GM18951 (cell line): ENCODE data around the gene SAMM50.

Experiments
- POLR2A ChIP-seq: IDR thresholded peaks from 4 replicates; pipeline ENCODE4 v1.6.1; 2011; ENCODE audit warnings: mild to moderate bottlenecking; ENCODE audit not compliant: insufficient read length, insufficient read depth; ENCODE audit errors: extremely low read depth
- in situ Hi-C: fragments of 300-500 bp; cut with MboI; formaldehyde crosslinking; loops from one replicate; pipeline ENCODE4 v1.12.0; 2022; ENCODE audit warnings: low sequenced_read_pairs, mixed read lengths, inconsistent platforms; ENCODE audit not compliant: unreplicated experiment

SAMM50 gene

GRCh38 chr22:43955040-43955882 is at the start of gene SAMM50:
TSS of gene SAMM50 (plus strand) at chr22:43955442. CDS start at chr22:43955578, 136 bp downstream.
- TF ChIP-seq POLR2A = peak; percentile 95
- in situ Hi-C loops = no loop called here

DNA sequence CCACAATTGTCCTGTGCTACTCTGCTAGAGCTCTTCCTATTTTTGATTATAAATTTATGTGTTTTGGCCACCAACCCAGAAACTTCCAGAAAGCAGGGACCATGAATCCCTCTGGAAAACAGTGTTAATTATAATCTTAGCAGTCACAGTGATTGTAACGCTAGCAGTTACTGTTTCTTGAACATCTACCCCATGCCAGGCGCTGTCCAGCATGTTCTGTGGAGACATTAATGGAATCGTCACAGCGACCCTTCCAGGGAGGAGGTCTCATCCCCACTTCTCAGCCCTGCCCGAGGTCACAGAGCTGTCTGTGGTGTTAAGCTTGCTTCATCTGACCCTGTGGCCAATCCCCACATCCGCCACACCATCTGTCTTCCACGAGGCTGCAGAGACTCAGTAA is 49.6 kb upstream of the SAMM50 start:
- in situ Hi-C loops = no loop called here
- TF ChIP-seq POLR2A = no peak

DNA sequence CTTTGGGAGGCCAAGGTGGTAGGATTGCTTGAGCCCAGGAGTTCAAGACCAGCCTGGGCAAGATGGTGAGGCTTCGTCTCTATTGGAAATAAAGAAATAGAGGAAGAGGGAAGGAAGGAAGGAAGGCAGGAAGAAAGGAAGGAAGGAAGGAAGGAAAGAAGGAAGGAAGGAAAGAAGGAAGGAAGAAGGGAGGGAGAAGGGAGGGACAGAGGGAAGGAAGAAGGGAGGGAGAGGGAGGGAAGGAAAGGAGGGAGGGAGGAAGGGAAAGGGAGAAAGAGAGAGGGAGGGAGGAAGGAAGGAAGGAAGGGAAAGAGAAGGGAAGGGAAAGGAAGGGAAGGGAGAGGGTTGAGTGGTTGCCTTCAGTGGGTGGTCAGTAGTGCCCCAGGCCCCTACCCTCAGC is 45.5 kb upstream of the SAMM50 start:
- in situ Hi-C loops = no loop called here
- TF ChIP-seq POLR2A = no peak

DNA sequence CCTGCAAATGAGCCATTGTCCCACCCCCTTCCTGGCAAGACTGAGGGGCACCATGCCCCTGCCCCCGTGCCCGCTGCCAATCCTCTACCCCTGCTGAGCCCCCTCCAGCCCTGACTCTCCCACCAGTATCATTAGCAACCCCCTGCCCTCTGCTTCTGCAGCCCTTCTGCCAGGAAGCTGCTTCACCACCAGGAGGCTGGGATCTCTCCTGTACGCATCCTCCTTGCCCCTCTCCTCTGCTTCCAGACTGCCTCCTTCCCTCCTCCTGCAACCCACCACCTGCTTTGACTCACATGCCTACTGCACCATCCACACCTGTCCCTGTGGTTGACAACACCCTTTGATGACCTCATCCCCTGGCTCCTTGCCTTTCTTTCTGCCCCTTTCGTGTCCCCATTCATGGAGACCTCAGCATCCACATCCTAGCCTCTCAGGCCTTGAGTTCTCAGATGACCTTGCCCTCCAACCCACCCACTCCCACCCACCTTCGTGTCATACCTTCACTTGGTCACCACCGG is 45.0 kb upstream of the SAMM50 start:
- in situ Hi-C loops = no loop called here
- no peak for TF ChIP-seq POLR2A

GRCh38 chr22:43911351-43911750 is 43.9 kb upstream of the SAMM50 start:
- in situ Hi-C loops = no loop called here

GRCh38 chr22:43917521-43917920 is 37.7 kb upstream of the SAMM50 start:
- no peak for TF ChIP-seq POLR2A
- in situ Hi-C loops = no loop called here

More at GRCh38 chr22:43911351-43911750, 43.9 kb upstream of the SAMM50 start:
- TF ChIP-seq POLR2A = no peak

GRCh38 chr22:43919106-43919973 is 35.9 kb upstream of the SAMM50 start:
- in situ Hi-C loops = no loop called here
- no peak for TF ChIP-seq POLR2A

DNA sequence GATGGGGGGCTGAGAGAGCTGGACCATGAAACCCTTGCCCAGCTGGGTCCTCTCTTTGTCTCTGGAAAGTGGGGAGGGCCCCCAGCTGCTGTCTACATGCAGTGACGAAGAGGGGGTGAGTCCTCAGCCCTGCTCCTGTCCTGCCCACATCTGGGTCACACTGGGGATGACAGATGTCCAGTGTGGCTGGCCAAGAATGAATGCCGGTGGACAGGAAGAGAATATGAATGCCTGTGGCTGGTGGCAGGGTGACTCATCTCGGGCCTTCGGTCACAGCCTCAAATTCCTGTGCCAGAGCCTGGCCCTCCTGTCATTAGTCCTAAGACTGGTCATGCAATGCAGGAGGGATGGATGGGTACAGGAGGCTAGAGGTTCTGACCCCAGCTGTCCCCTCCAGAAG is 33.9 kb upstream of the SAMM50 start:
- in situ Hi-C loops = no loop called here
- no peak for TF ChIP-seq POLR2A

DNA sequence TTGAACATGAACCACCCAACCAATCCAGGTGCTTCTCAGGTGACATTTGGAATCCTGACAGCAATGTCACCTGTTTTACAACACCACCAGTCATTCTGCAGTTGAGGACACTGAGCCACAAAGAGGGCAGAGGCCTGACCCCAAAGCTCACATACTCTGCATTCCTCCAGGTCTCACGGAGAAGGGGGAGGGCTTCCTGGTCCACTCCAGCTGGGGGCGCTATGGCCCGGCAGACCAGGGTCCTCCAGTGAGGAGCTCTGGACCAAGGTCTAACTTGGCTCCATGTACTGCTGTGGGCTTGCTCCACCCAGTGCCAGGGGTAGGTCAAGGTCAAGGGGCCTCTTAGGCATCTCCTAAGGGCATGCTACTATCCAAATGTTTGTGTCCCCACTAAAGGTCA is 33.1 kb upstream of the SAMM50 start:
- in situ Hi-C loops = no loop called here
- TF ChIP-seq POLR2A = no peak

GRCh38 chr22:43923191-43923590 is 32.1 kb upstream of the SAMM50 start:
- in situ Hi-C loops = no loop called here
- TF ChIP-seq POLR2A = no peak

DNA sequence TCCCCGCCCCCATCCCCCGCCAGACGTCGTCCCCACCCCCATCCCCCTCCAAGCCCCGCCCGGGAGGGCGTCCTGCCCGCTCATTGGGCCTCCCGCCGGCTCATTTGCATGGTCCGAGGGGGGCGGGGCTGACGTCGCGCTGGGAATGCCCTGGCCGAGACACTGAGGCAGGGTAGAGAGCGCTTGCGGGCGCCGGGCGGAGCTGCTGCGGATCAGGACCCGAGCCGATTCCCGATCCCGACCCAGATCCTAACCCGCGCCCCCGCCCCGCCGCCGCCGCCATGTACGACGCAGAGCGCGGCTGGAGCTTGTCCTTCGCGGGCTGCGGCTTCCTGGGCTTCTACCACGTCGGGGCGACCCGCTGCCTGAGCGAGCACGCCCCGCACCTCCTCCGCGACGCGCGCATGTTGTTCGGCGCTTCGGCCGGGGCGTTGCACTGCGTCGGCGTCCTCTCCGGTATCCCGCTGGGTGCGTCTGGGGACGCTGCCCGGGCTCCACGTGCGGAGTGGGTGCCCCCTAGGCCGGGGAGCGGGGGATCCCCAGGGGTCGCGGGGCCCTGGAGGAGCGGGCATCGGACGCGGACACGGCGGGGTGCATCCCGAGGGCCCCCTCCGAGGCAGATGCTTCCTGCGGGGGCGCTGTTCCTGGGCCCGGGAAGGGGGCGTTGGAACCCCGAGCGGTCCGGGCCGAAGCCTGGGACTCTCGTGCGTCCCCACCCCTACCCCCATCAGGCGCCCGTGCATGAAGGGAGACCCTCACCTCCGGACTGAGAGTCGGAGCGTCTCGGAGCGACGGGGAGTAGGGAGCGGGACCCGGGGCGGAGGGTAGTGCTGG is 31.4 kb upstream of the SAMM50 start, which contains the start of gene PNPLA3:
Gene PNPLA3, plus strand, starts transcription at position 175 of the 834 bp plus-strand sequence. Its CDS starts 107 bp downstream, at position 282.
- in situ Hi-C loops = no loop called here
- peak; percentile 17 for TF ChIP-seq POLR2A

GRCh38 chr22:43924877-43925276 is 30.4 kb upstream of the SAMM50 start:
- TF ChIP-seq POLR2A = no peak
- in situ Hi-C loops = no loop called here

- no peak for TF ChIP-seq POLR2A
- in situ Hi-C loops = no loop called here
Measured at GRCh38 chr22:43925433-43926348, 29.6 kb upstream of the SAMM50 start.
